HG03432 (cell line): Measurements from ENCODE around the gene NEK2.
"Not testable (repeated sequence)": the region's sequence is repeated elsewhere in the genome, so short reads cannot be mapped to it uniquely, and the experiment has no call there.

ENCODE experiments used
- ATAC-seq: cut with Tn5 transposase; IDR thresholded peaks from one replicate; pipeline ENCODE4 v1.9.1; 2021; ENCODE audit warnings: mild to moderate bottlenecking, moderate library complexity; ENCODE audit not compliant: unreplicated experiment

The NEK2 gene

DNA sequence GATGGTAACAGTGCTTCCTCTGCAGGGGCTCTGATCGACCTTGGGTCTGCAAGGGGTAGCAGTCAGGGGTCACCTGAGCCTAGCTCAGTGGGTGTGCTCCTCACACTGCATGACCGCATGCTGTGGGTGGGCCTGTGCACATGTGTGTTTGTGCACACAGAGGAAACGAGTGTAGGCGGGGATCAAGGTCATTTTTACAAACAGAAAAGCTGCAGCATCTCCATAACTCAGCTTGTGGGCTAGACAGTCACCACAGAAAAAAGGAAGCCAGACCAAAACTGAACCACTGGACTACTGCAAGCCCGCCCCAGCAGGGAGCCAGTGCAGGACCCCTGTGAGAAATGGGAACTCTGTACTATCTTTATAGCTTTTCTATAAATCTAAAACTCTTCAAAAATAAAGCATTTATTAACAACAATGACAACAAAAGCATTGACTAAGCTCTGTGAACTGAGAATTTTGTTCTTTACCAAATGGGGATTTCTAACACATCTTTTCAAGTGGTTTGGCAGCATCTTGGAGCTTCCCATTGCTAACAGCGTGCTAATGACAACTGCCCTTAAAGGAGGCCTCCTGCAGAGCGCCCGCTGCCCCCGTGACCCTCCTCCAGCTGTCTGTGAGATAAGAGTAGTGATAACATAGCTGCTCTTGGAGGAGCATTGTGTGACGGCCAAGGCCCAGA, 19.9 kb upstream of the NEK2 start:
- peak; percentile 42 for ATAC-seq

- ATAC-seq: not testable (repeated sequence)
Measured at GRCh38 chr1:211693911-211694310, 18.5 kb upstream of the NEK2 start.

DNA sequence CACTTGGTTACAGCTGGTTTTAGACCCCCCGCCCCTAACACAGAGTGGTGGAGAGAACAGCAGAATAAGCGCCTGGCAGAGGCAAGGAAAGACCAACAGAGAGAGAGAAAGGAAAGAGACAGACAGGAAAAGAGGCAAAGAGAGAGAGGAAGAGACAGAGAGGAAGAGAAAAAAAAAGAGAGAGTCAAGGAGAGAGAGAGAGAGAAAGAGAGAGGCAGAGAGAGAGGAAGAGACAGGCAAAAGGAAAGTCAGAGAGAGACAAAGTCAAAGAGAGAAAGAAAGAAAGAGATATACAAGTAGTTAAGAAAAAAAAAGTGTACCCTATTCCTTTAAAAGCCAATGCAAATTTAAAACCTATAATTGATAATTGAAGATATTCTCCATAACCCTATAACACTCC, 13.0 kb upstream of the NEK2 start:
- ATAC-seq: no peak

GRCh38 chr1:211687462-211688215, 12.2 kb upstream of the NEK2 start:
- ATAC-seq: no peak

- no peak for ATAC-seq
Measured at GRCh38 chr1:211685823-211686222, 10.4 kb upstream of the NEK2 start.

DNA sequence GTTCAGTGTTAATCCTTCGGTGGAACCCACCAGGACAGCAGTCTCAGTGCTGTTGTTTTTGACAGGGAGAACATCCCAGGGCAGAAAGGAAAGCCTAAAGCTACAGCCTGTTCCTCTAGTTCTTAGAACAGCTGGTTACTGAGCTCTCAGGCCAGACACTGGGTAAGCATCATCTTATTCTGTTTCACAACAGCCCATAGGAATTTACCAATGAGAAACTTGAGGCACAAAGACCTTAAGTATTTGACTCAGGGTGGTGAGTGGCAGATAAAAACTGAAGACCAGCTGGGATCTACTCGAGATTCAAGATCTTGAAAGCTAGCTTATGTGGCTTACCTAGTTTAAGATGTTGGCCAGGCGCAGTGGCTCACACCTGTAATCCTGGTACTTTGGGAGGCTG, 9.4 kb upstream of the NEK2 start:
- no peak for ATAC-seq

DNA sequence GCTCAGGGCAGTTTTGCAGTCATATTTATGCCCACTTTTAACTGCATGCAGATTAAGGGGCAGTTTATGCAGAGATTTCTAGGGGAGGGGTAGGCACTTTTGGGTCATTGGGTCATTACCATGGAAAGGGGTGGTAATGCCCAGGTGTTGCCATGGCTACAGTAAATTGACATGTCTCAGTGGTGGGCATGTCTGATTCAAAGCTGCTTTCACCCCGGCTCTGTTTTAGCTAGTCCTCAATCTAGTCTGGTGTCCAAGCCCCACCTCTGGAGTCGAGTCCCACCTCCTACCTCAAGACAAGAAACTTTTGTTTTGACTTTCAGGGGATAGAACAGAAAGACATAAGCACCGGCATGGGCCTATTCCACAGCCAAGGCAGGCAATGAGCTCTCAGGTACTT, 8.9 kb upstream of the NEK2 start:
- no peak for ATAC-seq

DNA sequence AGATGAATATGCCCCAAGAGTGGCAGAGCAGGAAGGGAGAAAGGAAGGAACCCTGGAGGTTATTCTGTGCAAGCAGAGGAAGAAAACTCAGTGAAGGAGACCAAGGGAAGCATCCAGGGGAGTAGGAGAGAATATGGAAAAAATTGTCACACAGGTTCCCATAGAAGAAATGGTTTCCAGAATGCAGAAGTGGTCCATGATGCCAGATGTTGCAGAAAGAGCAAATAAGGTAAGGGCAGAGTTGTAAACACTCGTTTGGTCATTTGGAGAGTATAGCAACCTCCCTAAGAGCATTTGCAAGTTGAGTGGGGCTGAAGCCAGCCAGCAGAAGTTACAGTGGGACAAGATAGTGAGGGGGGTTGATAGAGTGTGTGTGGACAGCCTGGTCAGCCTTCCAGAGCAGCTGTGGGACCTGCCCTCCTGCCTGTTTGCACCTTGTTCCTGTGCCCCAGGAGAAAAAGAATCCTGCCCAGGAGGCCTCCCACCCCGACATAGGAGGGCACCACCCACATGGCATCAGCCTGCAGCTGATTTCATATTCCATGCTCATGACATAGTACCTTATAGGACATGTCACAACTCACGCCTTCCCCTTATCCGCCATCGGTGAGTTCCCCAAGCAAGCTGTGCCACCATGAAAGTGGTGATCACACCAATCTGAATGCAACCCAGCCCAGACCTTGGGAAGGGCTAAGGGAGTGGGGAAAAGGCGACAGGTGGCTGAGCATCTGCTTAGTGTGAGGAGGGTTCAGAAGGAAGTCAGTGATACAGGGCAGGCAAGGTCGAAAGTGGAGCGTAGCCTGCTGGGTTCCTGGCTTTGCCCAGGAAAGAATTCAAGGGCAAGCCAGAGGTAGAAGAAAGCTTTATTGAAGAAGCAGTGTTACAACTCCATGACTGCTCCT, 8.2 kb upstream of the NEK2 start:
- no peak for ATAC-seq

GRCh38 chr1:211682186-211682585, 6.8 kb upstream of the NEK2 start:
- not testable (repeated sequence) for ATAC-seq

DNA sequence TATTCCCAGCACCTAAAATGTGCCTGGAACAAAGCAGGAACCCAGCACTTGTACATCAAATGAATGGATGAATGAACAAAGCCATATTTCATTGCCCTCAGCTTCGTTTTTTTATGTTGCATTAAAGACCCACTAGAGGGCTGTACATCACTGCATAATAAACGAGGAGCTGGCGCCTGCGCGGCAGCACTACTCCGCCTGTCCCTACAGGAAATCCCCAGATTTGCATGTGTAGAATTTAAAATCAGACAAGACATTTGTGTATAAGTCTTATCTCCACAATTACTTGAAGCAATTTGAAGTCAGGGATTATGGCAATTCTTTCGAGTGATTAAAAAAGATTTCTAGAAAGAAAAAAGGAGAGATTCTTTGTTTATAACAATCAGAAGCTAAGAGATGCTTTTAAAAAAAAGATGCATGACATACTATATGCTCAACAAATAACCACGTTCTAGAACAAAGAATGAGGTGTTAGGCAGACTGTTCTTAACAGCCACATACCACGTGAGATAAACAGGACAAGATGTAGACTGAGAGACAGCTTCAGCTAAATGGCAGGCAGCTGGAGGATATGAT, 5.4 kb upstream of the NEK2 start:
- peak; percentile 83 for ATAC-seq

DNA sequence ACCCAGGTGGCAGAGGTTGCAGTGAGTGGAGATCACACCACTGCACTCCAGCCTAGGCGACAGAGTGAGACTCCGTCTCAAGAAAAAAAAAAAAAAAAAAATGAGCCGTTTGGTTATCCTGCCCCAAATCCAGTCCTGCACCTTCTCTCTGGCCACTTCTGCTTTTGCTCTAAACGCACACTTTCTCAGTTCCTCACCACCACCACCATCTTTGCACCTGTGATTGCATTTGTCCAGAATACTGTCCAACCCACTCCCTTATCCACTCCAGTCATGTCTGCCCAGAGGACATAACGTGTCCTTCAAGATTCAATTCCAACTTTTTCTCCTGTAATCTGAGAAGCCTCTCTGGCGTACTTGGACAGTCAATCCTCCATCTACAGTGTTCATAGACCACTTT, 2.2 kb upstream of the NEK2 start:
- no peak for ATAC-seq

- ATAC-seq: no peak
Measured at GRCh38 chr1:211676761-211677160, 1.3 kb upstream of the NEK2 start.

DNA sequence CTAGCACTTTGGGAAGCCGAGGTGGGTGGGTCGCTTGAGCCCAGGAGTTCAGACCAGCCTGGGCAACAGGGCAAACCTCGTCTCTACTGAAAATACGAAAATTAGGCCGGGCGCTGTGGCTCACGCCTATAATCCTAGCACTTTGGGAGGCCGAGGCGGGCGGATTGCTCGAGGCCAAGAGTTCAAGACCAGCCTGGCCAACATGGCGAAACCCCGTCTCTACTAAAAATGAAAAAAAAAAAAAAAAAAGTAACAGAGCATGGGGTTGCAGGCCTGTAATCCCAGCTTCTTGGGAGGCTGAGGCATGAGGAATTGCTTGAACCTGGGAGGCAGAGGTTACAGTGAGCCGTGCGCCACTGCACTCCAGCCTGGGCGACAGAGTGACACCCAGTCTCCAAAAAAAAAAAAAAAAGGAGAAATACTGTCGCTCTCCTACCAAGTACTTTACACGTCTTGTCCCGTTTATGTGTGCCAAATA, 724 bp upstream of the NEK2 start:
- no peak for ATAC-seq

GRCh38 chr1:211667065-211667617, 8.3 kb downstream of the NEK2 start:
- no peak for ATAC-seq

- ATAC-seq: no peak
Measured at GRCh38 chr1:211660718-211661222, 14.7 kb downstream of the NEK2 start.

- ATAC-seq: no peak
Measured at GRCh38 chr1:211656728-211657127, 18.7 kb downstream of the NEK2 start.

GRCh38 chr1:211654838-211655787, 20.3 kb downstream of the NEK2 start:
- peak; percentile 94 for ATAC-seq

DNA sequence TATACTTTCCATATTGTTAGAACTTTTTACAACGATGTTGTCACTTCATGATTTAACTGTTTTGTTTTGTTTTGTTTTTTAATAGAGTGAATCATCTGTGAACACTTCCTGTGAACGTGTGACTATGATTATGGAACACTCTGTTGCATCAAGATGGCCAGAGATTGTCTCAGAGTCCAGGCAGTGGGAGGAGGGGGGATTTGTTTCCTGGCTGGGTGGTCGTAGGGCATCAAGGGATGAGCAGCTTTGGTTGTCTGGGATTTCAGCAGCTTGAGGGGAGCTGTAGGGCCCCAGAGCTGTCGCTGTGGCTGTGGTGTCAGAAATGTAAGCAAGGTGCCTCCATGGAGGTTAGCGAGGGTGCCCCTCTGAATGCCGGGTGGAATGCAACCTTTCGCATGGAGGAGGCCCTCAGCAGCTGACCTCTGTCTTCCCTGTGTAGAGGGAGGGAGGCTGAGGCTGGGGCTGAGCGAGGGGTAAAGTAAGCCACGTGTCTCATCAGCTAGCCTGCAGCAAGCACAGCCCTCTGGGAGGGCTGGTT, 21.4 kb downstream of the NEK2 start:
- no peak for ATAC-seq

DNA sequence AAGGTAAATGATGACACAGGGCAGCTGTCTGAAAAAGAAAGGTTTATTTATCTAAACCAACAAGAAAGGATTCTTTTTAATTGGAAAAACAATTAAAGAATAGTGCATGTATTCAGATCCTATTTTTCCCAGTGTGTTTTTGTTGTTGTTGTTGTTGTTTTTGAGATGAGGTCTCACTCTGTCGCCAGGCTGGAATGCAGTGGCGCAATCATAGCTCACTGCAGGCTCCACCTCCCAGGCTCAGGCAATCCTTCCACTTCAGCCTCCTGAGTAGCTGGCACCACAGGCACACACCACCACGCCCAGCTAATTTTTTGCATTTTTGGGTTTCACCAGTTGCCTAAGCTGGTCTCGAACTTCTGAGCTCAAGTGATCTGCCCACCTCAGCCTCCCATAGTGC, 22.1 kb downstream of the NEK2 start:
- ATAC-seq: no peak
